ENCODE results near the gene RNF217. TPM values are rescaled to one million over a fixed set of nuclear protein-coding genes. Genes with fewer than 3 reads are reported as not detected.

RNF217 gene
- total RNA-seq, 2 donors from 2014 or later = 1.4 to 3.6 TPM

DNA sequence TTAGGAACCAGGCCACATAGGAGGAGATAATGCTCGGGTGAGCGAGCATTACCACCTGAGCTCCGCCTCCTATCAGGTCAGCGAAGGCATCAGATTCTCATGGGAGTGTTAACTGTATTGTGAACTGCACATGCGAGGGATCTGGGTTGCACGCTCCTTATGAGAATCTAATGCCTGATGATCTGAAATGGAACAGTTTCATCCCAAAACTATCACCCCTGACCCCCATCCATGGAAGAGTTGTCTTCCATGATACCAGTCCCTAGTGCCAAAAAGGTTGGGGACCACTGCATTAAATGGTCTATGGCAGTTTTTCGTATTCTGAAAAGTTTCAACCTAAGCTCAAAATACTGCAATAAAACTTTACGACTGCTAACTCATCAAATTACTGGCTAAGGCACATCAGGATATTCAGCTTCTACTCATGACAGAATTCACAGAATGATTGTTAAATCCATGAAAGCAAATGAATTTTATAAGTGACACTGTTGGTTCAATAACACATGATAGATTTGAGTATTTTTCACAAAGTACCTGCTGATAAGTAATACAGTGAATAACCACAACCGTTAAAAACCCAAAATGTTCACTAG lies 25.9 kb downstream of the RNF217 start:
- Mint-ChIP-seq H3K36me3 (no peaks in the 10 kb centered on the region), H3K27ac (no peak overlapping the region), H3K27me3 (peaks cover 0 to 3% of the 10 kb centered on the region in 2 donors), H3K4me1 (ENCODE audit: low read depth in 2 of 2) (peaks cover 5 to 6% of the 10 kb centered on the region in 2 donors), H3K4me3 (no peak overlapping the region), H3K9me3 (no peaks in the 10 kb centered on the region)
- ATAC-seq (no peak), DNase-seq (ENCODE audit: low spot score) (no peak)

DNA sequence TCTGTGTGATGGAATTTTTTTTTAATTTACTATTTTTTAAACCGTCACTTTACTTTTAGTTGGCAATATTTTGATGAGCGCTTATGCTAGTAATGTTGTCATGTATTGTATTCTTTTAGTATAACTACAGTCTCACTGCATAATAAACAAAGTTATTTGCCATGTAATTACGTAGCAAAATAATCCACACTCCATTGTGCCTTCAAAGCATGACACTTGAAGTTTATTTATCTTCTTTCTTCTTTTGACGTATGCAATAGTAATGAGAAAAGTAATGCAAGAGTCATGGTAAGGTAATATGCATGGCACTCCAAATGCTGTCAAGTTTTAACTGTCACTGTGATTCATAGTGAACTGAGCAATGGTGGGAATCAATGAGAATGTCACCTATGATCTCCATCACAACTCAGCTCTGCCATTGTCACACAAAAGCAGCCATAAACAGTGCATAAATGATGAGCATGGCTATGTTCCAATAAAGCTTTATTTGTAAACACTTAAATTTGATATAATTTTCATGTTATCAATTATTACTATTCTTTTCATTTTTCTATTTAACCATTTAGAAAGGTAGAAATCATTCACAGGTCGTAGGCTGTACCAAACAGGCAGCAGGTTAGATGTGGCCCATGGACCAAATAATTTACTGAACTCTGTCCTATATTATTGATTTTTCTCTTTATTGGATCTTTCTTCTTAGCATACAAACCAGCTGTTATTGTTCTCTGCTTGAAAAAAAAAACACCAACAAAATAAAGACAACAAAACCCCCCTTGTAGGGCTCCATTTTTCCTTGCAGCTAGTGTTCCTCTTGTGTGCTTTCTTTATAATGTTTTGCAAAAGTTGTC lies 27.1 kb downstream of the RNF217 start:
- no peak overlapping the region for H3K27ac Mint-ChIP-seq

DNA sequence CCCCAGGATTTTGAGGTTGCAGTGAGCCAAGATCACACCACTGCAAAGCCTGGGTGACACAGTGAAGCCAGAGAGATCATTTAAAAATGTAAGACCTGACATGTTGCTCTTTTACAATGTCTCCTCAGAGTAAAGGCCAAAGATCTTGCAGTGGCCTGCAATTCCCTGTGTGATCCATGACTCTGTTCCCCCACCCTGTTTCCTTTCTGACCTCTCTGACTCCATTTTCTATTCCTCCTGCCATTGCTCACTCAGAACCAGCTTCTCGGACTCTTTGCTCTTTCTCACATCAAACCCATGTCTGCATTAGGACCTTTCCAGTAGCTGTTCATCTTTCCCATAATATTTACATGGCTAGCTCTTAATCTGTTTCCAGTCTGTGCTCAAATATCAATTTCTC lies 28.8 kb downstream of the RNF217 start:
- Mint-ChIP-seq H3K27me3 (peaks cover 0 to 3% of the 10 kb centered on the region in 2 donors), H3K36me3 (no peaks in the 10 kb centered on the region), H3K9me3 (no peaks in the 10 kb centered on the region), H3K4me1 (ENCODE audit: low read depth in 2 of 2) (peaks cover 4 to 5% of the 10 kb centered on the region in 2 donors), H3K4me3 (no peak overlapping the region), H3K27ac (no peak overlapping the region)
- ATAC-seq (no peak), DNase-seq (ENCODE audit: low spot score) (no peak)

More for the DNA sequence above, 27.1 kb downstream of the RNF217 start:
- H3K4me3 Mint-ChIP-seq = no peak overlapping the region
- no peaks in the 10 kb centered on the region for H3K36me3 Mint-ChIP-seq
- H3K27me3 Mint-ChIP-seq = peaks cover 0 to 3% of the 10 kb centered on the region in 2 donors
- H3K4me1 Mint-ChIP-seq (ENCODE audit: low read depth in 2 of 2) = peaks cover 5 to 6% of the 10 kb centered on the region in 2 donors
- H3K9me3 Mint-ChIP-seq = no peaks in the 10 kb centered on the region
- DNase-seq (ENCODE audit: low spot score) = no peak
- ATAC-seq = no peak

DNA sequence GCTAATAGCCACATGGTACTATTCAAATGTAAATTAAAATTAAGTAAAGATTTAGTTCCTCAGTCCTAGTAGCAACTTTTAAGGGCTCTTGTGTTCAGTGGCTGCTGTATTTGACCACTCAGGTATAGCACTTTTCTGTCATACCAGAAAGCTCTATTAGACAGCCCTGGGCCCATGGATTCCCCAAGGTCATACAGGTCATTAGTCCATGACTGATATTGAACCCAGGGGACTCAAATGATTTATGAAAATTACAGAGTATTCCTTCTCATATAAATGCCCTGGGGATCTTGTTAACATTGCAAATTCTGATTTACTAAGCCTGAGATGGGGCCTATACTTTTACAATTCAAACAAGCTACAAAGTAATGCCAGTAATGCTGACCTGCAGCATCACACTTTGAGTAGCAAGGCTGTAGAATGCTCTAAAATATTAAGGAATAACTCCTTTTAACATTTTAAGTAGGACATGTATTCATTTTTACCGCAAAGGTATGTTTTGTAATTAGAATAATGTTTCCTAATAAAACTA lies 29.6 kb downstream of the RNF217 start:
- Mint-ChIP-seq H3K27ac (no peak overlapping the region), H3K9me3 (no peaks in the 10 kb centered on the region), H3K4me1 (ENCODE audit: low read depth in 2 of 2) (no peaks in the 10 kb centered on the region), H3K36me3 (no peaks in the 10 kb centered on the region), H3K4me3 (no peak overlapping the region), H3K27me3 (peaks cover 0 to 3% of the 10 kb centered on the region in 2 donors)
- DNase-seq (ENCODE audit: low spot score) (no peak), ATAC-seq (no peak)

- ATAC-seq (no peak), DNase-seq (ENCODE audit: low spot score) (no peak)
- Mint-ChIP-seq H3K9me3 (no peaks in the 10 kb centered on the region), H3K36me3 (no peaks in the 10 kb centered on the region), H3K4me3 (no peak overlapping the region), H3K27me3 (peaks cover 0 to 3% of the 10 kb centered on the region in 2 donors), H3K27ac (no peak overlapping the region), H3K4me1 (ENCODE audit: low read depth in 2 of 2) (no peaks in the 10 kb centered on the region)
These were observed 31.1 kb downstream of the RNF217 start for GRCh38 chr6:124993327-124993726.

- ATAC-seq = no peak
These were observed 32.4 kb downstream of the RNF217 start for GRCh38 chr6:124994648-124995047.

GRCh38 chr6:124995131-124995530 lies 32.9 kb downstream of the RNF217 start:
- Mint-ChIP-seq H3K4me1 (ENCODE audit: low read depth in 2 of 2) (no peaks in the 10 kb centered on the region), H3K27ac (no peak overlapping the region), H3K9me3 (no peaks in the 10 kb centered on the region), H3K27me3 (peaks cover 0 to 3% of the 10 kb centered on the region in 2 donors), H3K4me3 (no peak overlapping the region), H3K36me3 (no peaks in the 10 kb centered on the region)
- ATAC-seq (no peak), DNase-seq (ENCODE audit: low spot score) (no peak)

More at GRCh38 chr6:124994648-124995047, 32.4 kb downstream of the RNF217 start:
- no peak overlapping the region for H3K4me3 Mint-ChIP-seq
- no peak overlapping the region for H3K27ac Mint-ChIP-seq
- no peaks in the 10 kb centered on the region for H3K4me1 Mint-ChIP-seq (ENCODE audit: low read depth in 2 of 2)
- no peaks in the 10 kb centered on the region for H3K36me3 Mint-ChIP-seq
- DNase-seq (ENCODE audit: low spot score) = no peak
- peaks cover 0 to 3% of the 10 kb centered on the region in 2 donors for H3K27me3 Mint-ChIP-seq
- no peaks in the 10 kb centered on the region for H3K9me3 Mint-ChIP-seq

- Mint-ChIP-seq H3K27me3 (peaks cover 0 to 3% of the 10 kb centered on the region in 2 donors), H3K4me1 (ENCODE audit: low read depth in 2 of 2) (no peaks in the 10 kb centered on the region), H3K9me3 (no peaks in the 10 kb centered on the region), H3K36me3 (no peaks in the 10 kb centered on the region), H3K27ac (no peak overlapping the region), H3K4me3 (no peak overlapping the region)
- DNase-seq (ENCODE audit: low spot score) (no peak), ATAC-seq (no peak)
These were observed 33.5 kb downstream of the RNF217 start for GRCh38 chr6:124995645-124996325.

DNA sequence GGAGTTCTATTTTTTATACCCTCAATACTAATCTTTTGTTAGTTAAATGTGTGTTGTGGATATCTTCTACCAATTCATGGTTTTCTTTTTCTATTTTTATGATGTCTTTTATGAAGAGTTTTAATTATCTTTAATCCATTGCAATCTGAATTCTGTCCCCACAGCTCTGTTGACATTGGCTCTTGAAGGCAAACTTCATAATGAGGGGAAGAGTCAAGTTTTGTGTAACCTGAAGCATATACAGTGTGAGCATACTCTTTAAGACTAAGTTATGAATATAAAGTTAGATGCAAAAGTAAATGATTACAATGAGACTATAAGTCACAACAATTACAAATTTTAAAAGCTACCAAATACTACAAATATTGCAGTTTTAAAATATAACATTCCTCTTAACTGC lies 34.2 kb downstream of the RNF217 start:
- H3K27me3 Mint-ChIP-seq = no peaks in the 10 kb centered on the region
- H3K4me3 Mint-ChIP-seq = no peak overlapping the region
- H3K27ac Mint-ChIP-seq = no peak overlapping the region
- no peaks in the 10 kb centered on the region for H3K36me3 Mint-ChIP-seq
- no peaks in the 10 kb centered on the region for H3K4me1 Mint-ChIP-seq (ENCODE audit: low read depth in 2 of 2)
- H3K9me3 Mint-ChIP-seq = no peaks in the 10 kb centered on the region
- ATAC-seq (no peak), DNase-seq (ENCODE audit: low spot score) (no peak)

- no peaks in the 10 kb centered on the region for H3K27me3 Mint-ChIP-seq
- H3K4me1 Mint-ChIP-seq (ENCODE audit: low read depth in 2 of 2) = no peaks in the 10 kb centered on the region
- no peaks in the 10 kb centered on the region for H3K9me3 Mint-ChIP-seq
- no peak overlapping the region for H3K27ac Mint-ChIP-seq
- H3K4me3 Mint-ChIP-seq = no peak overlapping the region
- ATAC-seq = no peak
- no peaks in the 10 kb centered on the region for H3K36me3 Mint-ChIP-seq
- DNase-seq (ENCODE audit: low spot score) = no peak
These were observed 35.1 kb downstream of the RNF217 start for GRCh38 chr6:124997196-124997875.

DNA sequence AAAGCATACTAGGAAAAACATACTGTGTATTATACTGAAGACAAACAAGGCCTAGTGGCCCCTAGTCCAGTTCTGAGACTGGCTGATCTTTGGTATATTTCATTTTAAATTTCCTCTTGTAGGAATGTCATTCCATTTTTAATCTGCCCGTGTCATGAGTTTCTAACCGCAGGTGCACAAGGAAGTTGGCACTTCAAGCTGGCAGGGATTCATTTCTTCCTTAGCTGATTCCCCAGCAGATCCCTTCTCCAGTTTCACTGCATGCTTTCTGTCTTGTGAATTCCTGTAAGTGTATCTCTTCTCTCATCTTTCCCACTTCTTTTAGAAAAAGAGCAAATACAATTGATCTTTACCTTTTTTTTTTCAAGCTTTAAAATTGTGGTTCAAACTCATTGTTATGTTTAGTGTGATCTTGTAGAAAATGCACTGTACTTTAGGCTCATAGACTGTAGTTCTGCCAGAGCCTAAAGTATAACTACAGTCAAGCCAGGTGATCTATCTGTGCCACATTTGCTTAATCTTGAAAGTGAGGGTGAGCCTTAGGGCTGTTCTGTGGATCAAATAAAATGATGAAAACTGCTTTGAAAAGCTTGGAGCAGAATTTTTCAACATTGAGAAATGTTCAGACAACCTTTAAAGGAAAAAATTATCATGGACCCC lies 37.0 kb downstream of the RNF217 start:
- no peak for DNase-seq (ENCODE audit: low spot score)
- no peak for ATAC-seq
- H3K9me3 Mint-ChIP-seq = no peaks in the 10 kb centered on the region
- no peaks in the 10 kb centered on the region for H3K4me1 Mint-ChIP-seq (ENCODE audit: low read depth in 2 of 2)
- no peaks in the 10 kb centered on the region for H3K27me3 Mint-ChIP-seq
- no peaks in the 10 kb centered on the region for H3K36me3 Mint-ChIP-seq
- H3K4me3 Mint-ChIP-seq = no peak overlapping the region
- H3K27ac Mint-ChIP-seq = no peak overlapping the region

- Mint-ChIP-seq H3K27ac (no peak overlapping the region), H3K9me3 (no peaks in the 10 kb centered on the region), H3K36me3 (no peaks in the 10 kb centered on the region), H3K4me1 (ENCODE audit: low read depth in 2 of 2) (no peaks in the 10 kb centered on the region), H3K27me3 (no peaks in the 10 kb centered on the region), H3K4me3 (no peak overlapping the region)
- no peak for DNase-seq (ENCODE audit: low spot score)
- no peak for ATAC-seq
These were observed 39.6 kb downstream of the RNF217 start for GRCh38 chr6:125001684-125002405.

DNA sequence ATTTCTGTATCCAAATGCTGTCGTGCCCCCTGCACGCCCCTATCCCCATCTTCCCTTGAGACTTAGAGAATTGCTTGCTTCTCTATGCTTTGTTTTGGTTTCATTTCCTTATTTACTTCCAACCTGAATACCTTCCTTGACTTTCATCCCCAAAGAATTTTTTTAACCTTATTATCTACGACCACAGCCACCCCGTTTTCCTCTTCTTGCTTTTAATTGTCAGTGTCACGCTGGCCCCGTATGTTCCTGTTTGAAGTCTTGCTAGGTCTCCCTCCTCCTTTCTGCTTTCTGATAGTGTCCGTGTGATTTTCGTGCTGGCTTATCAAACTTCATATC lies 40.1 kb downstream of the RNF217 start:
- DNase-seq (ENCODE audit: low spot score) (no peak), ATAC-seq (no peak)
- H3K27ac Mint-ChIP-seq = no peak overlapping the region
- no peaks in the 10 kb centered on the region for H3K4me1 Mint-ChIP-seq (ENCODE audit: low read depth in 2 of 2)
- no peak overlapping the region for H3K4me3 Mint-ChIP-seq
- H3K36me3 Mint-ChIP-seq = no peaks in the 10 kb centered on the region
- H3K27me3 Mint-ChIP-seq = no peaks in the 10 kb centered on the region
- H3K9me3 Mint-ChIP-seq = no peaks in the 10 kb centered on the region

All from natural killer cell treated with Interleukin-12 subunit alpha and Interleukin-12 subunit beta and Interleukin-15 and Interleukin-18, amount 100 ng/mL, for 72 hours (primary cell).